ENCODE data around the gene NAPG. TPM values are rescaled to one million over a fixed set of nuclear protein-coding genes. Genes with fewer than 3 reads are reported as not detected.
"Not testable (repeated sequence)": the region's sequence is repeated elsewhere in the genome, so short reads cannot be mapped to it uniquely, and the experiment has no call there.

NAPG gene
- total RNA-seq, 1 donor from 2014 or later, result 35.2 TPM

DNA sequence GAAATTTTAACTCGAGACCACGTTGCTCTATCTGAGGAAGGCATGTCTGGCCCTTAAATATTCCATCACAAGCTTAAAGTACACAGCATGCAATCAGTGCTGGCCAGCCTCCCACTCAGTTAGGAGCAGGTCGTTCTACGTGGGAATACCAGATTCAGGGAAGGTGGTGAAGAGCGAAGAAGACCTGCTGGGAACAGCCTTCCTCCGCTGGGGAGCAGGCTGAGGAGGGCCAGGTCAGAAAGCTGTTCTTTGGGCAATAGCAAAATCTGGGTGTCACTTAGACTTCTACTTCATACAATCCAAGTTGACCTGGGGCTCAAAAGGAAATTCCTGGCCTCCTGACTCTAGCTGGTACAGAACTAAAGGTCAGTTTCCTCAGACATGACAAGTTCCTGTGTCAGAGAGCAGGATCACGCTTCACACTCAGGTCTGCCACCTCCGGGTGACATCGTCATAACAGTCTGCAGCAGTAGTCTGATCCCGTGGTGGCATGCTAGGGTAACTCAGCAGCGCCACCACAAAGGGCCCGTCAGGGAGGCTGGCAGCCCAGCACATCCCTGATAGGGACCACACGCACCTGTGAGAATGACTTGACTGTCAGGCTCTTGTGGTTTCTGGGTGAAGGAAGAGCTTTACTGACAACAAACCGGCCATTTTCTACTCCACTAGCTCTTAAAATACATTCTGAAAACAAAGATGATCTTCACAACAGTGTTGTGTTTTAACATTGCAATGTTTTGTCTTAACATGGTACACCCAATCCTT lies 35.2 kb upstream of the NAPG start:
- Mint-ChIP-seq H3K27ac (no peak overlapping the region), H3K36me3 (ENCODE audit: low read depth) (no peaks in the 10 kb centered on the region), H3K4me3 (ENCODE audit: low read depth) (no peak overlapping the region), H3K27me3 (ENCODE audit: low read depth) (peaks cover 3% of the 10 kb centered on the region), H3K4me1 (ENCODE audit: low read depth) (peaks cover 9% of the 10 kb centered on the region), H3K9me3 (no peaks in the 10 kb centered on the region)
- DNase-seq (ENCODE audit: low spot score), result peak; percentile 45
- intact Hi-C loops (cut with micrococcal nuclease), result no loop called here

DNA sequence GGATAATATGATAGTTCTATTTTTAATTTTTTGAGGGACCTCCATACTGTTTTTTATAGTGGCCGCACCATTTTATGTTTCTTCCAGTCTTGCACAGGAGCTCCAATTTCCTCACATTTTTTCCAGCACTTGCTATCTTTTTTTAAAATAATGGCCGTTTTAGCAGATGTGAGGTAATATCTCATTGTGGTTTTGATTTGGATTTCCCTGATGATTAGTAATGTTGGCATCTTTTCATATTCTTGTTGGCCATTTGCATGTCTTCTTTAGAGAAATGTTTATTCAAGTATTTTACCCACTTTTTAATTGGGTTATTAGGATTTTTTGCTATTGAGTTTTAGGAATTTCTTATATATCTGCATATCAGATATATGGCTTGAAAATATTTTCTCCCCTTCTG lies 29.9 kb upstream of the NAPG start:
- no peak overlapping the region for H3K4me3 Mint-ChIP-seq (ENCODE audit: low read depth)
- DNase-seq (ENCODE audit: low spot score), result no peak
- intact Hi-C loops (cut with micrococcal nuclease), result no loop called here
- H3K27me3 Mint-ChIP-seq (ENCODE audit: low read depth), result peaks cover 27% of the 10 kb centered on the region
- H3K27ac Mint-ChIP-seq, result no peak overlapping the region
- H3K4me1 Mint-ChIP-seq (ENCODE audit: low read depth), result peaks cover 12% of the 10 kb centered on the region
- no peaks in the 10 kb centered on the region for H3K36me3 Mint-ChIP-seq (ENCODE audit: low read depth)
- H3K9me3 Mint-ChIP-seq, result peaks cover 5% of the 10 kb centered on the region

DNA sequence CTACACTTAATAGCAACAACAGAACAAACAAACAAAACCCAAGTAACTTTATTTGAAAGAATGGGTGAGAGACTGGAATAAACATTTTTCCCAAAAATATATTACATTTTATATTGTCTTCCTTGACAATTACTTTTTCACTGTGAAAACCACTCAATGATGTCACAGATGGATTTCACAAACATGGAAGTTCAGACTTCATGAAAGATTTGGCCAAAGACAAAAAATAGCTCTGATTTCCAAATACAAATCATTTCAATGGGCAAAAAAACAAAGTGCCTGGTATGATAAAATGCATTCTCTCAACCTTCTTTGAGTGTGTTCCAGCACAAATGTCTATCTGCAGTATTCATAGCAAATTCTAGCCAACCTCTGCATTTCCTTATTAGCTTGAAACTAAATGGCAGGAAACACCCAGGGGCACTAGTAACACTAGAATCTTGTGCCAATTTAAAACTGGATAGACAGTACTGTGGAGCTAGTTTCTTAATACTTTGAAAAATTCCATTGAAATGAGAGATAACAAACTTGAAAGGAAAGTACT lies 28.5 kb upstream of the NAPG start:
- H3K4me1 Mint-ChIP-seq (ENCODE audit: low read depth), result peaks cover 11% of the 10 kb centered on the region
- H3K27ac Mint-ChIP-seq, result no peak overlapping the region
- H3K36me3 Mint-ChIP-seq (ENCODE audit: low read depth), result no peaks in the 10 kb centered on the region
- peaks cover 5% of the 10 kb centered on the region for H3K9me3 Mint-ChIP-seq
- no peak overlapping the region for H3K4me3 Mint-ChIP-seq (ENCODE audit: low read depth)
- H3K27me3 Mint-ChIP-seq (ENCODE audit: low read depth), result peaks cover 35% of the 10 kb centered on the region
- DNase-seq (ENCODE audit: low spot score), result no peak
- intact Hi-C loops (cut with micrococcal nuclease), result no loop called here

DNA sequence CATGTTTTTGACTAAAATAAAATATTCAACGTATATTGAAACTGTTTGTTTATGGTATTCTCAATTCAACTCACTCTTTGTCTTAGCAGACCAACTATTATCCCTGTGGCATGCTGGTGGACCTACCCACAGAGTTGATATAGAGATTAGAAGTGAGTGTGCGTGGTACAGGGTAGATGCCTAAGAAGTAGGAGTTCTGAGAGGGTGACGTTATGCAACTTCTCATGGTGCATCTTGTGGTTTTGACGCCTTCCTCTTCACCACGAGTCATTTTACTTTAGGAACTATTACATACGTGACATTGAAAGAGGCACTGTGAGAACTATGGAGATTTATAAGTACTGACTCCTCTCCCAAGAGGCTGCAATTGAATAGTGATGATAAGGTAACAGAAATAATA lies 26.6 kb upstream of the NAPG start:
- H3K9me3 Mint-ChIP-seq, result peaks cover 5% of the 10 kb centered on the region
- H3K27me3 Mint-ChIP-seq (ENCODE audit: low read depth), result peaks cover 45% of the 10 kb centered on the region
- H3K27ac Mint-ChIP-seq, result no peak overlapping the region
- intact Hi-C loops (cut with micrococcal nuclease), result loop anchor here (1.0 kb wide), 1 partner anchor 27 kb away; the partner anchor contains the start of gene NAPG
- no peaks in the 10 kb centered on the region for H3K36me3 Mint-ChIP-seq (ENCODE audit: low read depth)
- H3K4me1 Mint-ChIP-seq (ENCODE audit: low read depth), result peaks cover 11% of the 10 kb centered on the region
- no peak for DNase-seq (ENCODE audit: low spot score)
- H3K4me3 Mint-ChIP-seq (ENCODE audit: low read depth), result no peak overlapping the region

DNA sequence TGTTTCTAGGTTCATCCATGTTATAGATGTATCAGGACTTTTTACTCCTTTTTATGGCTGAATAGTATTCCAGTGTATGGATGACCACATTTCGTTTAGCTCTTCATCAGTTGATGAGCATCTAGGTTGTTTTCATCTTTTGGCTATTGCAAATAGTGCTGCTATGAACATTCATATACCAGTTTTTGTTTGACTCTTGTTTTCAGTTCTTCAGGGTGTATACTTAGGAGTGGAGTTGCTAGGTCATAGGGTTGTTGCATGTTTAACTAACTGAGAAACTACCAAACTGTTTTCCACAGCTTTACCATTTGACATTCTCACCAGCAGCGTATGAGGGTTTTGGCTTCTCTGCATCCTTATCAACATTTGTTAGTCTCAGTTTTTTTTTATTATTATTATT lies 25.8 kb upstream of the NAPG start:
- intact Hi-C loops (cut with micrococcal nuclease), result no loop called here
- Mint-ChIP-seq H3K9me3 (peaks cover 12% of the 10 kb centered on the region), H3K27ac (no peak overlapping the region)

DNA sequence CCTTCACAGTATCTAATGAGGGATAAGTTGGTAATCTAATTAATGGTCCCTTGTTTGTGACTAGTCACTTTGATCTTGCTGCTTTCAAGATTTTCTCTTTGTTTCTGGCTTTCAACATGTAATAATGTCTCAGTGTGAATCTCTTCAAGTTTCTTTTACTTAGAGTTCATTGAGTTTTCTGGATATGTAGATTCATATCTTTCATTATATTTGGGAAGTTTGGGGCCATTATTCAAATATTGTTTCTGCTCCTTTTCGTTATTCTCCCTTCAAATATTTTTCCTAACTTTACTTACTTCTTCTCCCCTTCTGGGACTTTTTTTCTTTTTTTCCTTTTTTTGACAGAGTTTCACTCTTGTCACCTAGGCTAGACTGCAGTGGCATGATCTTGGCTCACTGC lies 21.1 kb upstream of the NAPG start:
- DNase-seq (ENCODE audit: low spot score), result no peak
- Mint-ChIP-seq H3K36me3 (ENCODE audit: low read depth) (no peaks in the 10 kb centered on the region), H3K4me3 (ENCODE audit: low read depth) (no peak overlapping the region), H3K4me1 (ENCODE audit: low read depth) (peaks cover 4% of the 10 kb centered on the region), H3K9me3 (peaks cover 30% of the 10 kb centered on the region), H3K27me3 (ENCODE audit: low read depth) (peaks cover 21% of the 10 kb centered on the region), H3K27ac (no peak overlapping the region)
- intact Hi-C loops (cut with micrococcal nuclease), result no loop called here

More for the DNA sequence above, 25.8 kb upstream of the NAPG start:
- no peaks in the 10 kb centered on the region for H3K36me3 Mint-ChIP-seq (ENCODE audit: low read depth)
- DNase-seq (ENCODE audit: low spot score), result no peak
- no peak overlapping the region for H3K4me3 Mint-ChIP-seq (ENCODE audit: low read depth)
- peaks cover 46% of the 10 kb centered on the region for H3K27me3 Mint-ChIP-seq (ENCODE audit: low read depth)
- peaks cover 11% of the 10 kb centered on the region for H3K4me1 Mint-ChIP-seq (ENCODE audit: low read depth)

DNA sequence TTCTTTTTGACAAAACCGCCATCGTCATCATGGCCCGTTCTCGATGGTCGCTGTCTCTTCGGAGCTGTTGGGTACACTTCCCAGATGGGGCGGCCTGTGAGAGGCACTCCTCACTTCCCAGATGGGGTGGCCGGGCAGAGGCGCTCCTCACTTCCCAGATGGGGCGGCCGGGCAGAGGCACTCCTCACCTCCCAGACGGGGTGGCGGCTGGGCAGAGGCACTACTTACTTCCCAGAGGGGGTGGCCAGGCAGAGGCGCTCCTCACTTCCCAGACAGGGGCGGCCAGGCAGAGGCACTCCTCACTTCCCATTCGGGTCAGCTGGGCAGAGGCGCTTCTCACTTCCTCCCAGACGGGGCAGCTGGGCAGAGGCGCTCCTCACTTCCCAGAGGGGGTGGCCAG lies 19.9 kb upstream of the NAPG start:
- peaks cover 22% of the 10 kb centered on the region for H3K27me3 Mint-ChIP-seq (ENCODE audit: low read depth)
- H3K4me1 Mint-ChIP-seq (ENCODE audit: low read depth); DNase-seq (ENCODE audit: low spot score); H3K36me3 Mint-ChIP-seq (ENCODE audit: low read depth); H3K27ac Mint-ChIP-seq; H3K4me3 Mint-ChIP-seq (ENCODE audit: low read depth); intact Hi-C loops (cut with micrococcal nuclease): not testable (repeated sequence)
- peaks cover 25% of the 10 kb centered on the region for H3K9me3 Mint-ChIP-seq

DNA sequence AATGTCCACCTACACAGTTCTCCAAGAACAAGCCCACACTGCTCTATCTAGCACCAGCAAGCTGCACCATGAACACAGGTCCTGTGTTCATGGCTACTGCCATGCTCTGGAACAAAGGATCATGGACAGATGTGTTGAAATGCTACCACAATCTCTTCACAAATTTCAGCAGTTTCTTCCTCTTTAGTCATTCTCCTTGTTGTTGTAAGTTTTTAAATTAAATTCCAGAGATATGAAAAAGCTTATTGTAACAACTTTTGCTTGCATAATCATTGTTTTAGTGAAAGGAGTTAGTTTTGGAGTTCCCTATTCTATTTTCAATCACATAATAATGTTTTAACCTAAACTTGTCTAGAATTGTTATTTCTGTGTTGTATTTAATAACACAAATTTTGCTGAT lies 17.2 kb upstream of the NAPG start:
- H3K36me3 Mint-ChIP-seq (ENCODE audit: low read depth), result no peaks in the 10 kb centered on the region

DNA sequence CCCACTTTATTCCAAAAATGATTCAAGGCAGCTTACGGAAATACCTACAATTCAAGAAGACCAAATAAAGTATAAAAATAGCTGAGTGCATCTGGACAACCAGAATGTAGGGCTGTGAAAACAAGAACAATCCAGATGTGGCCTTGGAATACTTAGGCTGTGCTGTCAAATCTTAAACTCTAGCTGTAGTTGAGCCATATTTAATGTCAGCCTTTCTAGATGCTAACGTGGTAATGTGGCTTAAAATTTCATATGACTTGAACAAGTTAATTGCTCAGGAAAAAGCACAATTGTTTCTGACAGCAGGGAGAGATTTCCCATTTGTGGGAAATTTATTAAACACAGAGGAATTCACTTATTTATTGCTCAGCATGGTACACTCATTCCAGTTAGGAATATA lies 14.6 kb upstream of the NAPG start:
- Mint-ChIP-seq H3K27ac (no peak overlapping the region), H3K27me3 (ENCODE audit: low read depth) (peaks cover 19% of the 10 kb centered on the region), H3K36me3 (ENCODE audit: low read depth) (no peaks in the 10 kb centered on the region), H3K4me1 (ENCODE audit: low read depth) (no peaks in the 10 kb centered on the region), H3K4me3 (ENCODE audit: low read depth) (no peak overlapping the region), H3K9me3 (peaks cover 17% of the 10 kb centered on the region)
- DNase-seq (ENCODE audit: low spot score), result no peak
- intact Hi-C loops (cut with micrococcal nuclease), result no loop called here

More for the DNA sequence above, 17.2 kb upstream of the NAPG start:
- peaks cover 6% of the 10 kb centered on the region for H3K27me3 Mint-ChIP-seq (ENCODE audit: low read depth)
- H3K4me3 Mint-ChIP-seq (ENCODE audit: low read depth), result no peak overlapping the region
- H3K27ac Mint-ChIP-seq, result no peak overlapping the region
- peaks cover 25% of the 10 kb centered on the region for H3K9me3 Mint-ChIP-seq
- DNase-seq (ENCODE audit: low spot score), result no peak
- intact Hi-C loops (cut with micrococcal nuclease), result no loop called here
- no peaks in the 10 kb centered on the region for H3K4me1 Mint-ChIP-seq (ENCODE audit: low read depth)

DNA sequence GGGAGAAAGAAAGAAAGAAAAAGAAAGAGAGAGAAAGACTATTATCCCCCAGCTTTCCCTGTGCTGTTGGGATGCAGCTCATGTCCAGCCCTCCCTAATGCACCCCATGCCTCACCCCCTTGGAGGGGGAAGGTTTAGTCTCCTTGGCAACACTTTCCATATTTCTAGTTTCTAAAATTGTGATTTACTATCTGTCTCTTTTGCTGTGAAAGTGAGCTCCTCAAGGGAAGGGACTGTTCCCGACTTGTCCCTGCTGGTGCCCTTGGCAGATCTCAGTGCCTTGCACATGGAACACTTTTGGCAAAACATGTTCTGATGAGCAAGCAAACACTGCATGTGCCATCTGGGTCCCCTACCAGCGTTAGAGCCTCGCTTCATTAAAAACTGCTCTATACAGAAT lies 11.7 kb upstream of the NAPG start:
- Mint-ChIP-seq H3K4me1 (ENCODE audit: low read depth) (no peaks in the 10 kb centered on the region), H3K4me3 (ENCODE audit: low read depth) (no peak overlapping the region), H3K27ac (no peak overlapping the region), H3K9me3 (no peaks in the 10 kb centered on the region), H3K27me3 (ENCODE audit: low read depth) (peaks cover 30% of the 10 kb centered on the region), H3K36me3 (ENCODE audit: low read depth) (no peaks in the 10 kb centered on the region)
- DNase-seq (ENCODE audit: low spot score), result no peak
- intact Hi-C loops (cut with micrococcal nuclease), result no loop called here

DNA sequence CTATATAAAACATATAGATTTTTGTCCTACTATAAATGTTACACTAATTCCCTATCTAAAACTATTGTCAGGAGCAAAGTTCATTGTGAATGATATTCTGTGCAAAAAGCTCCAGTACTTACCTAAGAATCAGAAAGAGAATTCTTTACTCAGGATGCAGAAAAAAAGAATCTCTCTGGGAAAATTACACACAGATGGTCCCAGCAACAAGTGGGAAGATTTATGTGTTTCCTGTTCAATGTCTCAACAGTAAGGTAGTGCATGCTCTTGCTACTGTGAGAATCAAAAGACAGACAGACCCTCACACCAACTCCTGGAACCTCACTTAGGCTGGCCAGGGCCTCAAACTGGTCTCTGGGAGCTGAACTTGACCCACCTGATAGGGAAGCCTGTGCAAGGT lies 11.2 kb upstream of the NAPG start:
- Mint-ChIP-seq H3K27ac (no peak overlapping the region), H3K4me3 (ENCODE audit: low read depth) (no peak overlapping the region), H3K9me3 (no peaks in the 10 kb centered on the region), H3K4me1 (ENCODE audit: low read depth) (no peaks in the 10 kb centered on the region), H3K27me3 (ENCODE audit: low read depth) (peaks cover 35% of the 10 kb centered on the region), H3K36me3 (ENCODE audit: low read depth) (no peaks in the 10 kb centered on the region)
- intact Hi-C loops (cut with micrococcal nuclease), result no loop called here
- DNase-seq (ENCODE audit: low spot score), result no peak

DNA sequence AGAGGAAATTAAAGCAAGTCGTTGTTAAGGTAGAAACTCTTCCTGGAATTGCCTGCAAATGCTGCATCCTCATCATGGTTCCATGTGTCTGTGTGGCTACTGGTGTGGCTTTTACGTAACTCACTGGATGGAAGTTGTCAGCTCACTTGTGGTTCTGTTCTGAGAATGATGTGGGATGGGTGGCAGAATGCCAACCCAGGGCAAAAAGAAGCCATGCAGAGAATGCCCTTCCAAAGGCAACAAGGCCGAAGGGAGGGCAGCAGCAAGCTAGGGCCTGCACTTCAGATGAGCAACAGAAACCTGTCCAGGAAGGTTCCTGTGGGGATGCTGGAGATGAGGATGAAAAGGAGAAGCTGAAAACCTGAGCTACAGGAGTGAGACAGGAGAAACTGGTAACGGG lies 10.4 kb upstream of the NAPG start:
- Mint-ChIP-seq H3K27ac (no peak overlapping the region), H3K4me1 (ENCODE audit: low read depth) (peaks cover 4% of the 10 kb centered on the region), H3K27me3 (ENCODE audit: low read depth) (peaks cover 38% of the 10 kb centered on the region), H3K36me3 (ENCODE audit: low read depth) (no peaks in the 10 kb centered on the region), H3K9me3 (no peaks in the 10 kb centered on the region), H3K4me3 (ENCODE audit: low read depth) (no peak overlapping the region)
- no peak for DNase-seq (ENCODE audit: low spot score)
- intact Hi-C loops (cut with micrococcal nuclease), result no loop called here

DNA sequence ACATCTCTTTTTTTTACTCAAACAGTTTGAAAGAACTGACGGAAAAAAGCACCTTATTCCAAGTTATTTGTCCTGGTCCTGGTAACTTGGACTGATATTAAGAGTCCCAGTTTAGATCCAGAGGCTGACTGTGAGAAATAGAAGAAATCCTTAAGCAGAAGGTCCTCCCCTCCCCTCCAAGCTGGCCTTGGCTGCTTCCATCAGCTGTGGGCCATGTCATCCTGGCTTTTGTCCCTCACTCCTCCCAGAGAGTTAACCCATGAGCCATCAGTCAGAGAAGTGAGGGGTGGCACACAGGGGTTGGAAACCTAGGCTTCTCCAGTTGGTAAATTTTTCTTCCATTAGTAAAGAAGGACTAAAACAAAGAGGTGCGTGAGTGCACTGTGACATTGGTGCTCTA lies 9.7 kb upstream of the NAPG start:
- Mint-ChIP-seq H3K27me3 (ENCODE audit: low read depth) (peaks cover 37% of the 10 kb centered on the region), H3K27ac (no peak overlapping the region), H3K4me1 (ENCODE audit: low read depth) (peaks cover 4% of the 10 kb centered on the region), H3K9me3 (no peaks in the 10 kb centered on the region), H3K4me3 (ENCODE audit: low read depth) (no peak overlapping the region), H3K36me3 (ENCODE audit: low read depth) (no peaks in the 10 kb centered on the region)
- intact Hi-C loops (cut with micrococcal nuclease), result no loop called here
- DNase-seq (ENCODE audit: low spot score), result no peak

Data from activated T-helper 2 cell treated with anti-CD3 and anti-CD28 coated beads, Interferon-gamma antibody, Interleukin-2, Interleukin-4, amounts not matched to agents 10 μg/mL and 5 μg/mL and 100 μg/mL, durations not matched to agents 14 hours and 24 hours and 36 hours (primary cell).